NOMO-1 (cell line): ENCODE data around the gene NEXMIF.
"Not testable (repeated sequence)": the region's sequence is repeated elsewhere in the genome, so short reads cannot be mapped to it uniquely, and the experiment has no call there.

Experiments
- DNase-seq, 2 experiments: peaks; one replicate each; lab custom pipeline; 2025; ENCODE audit not compliant: unreplicated experiment in 2 of 2; lab: John Stamatoyannopoulos, UW

NEXMIF gene

GRCh38 chrX:74800062-74800461, 125.2 kb downstream of the NEXMIF start:
- no peak for DNase-seq

- no peak for DNase-seq
These were observed 127.8 kb downstream of the NEXMIF start for GRCh38 chrX:74797338-74797887.

GRCh38 chrX:74788545-74789086, 136.6 kb downstream of the NEXMIF start:
- DNase-seq: no peak

- no peak for DNase-seq
These were observed 140.6 kb downstream of the NEXMIF start for GRCh38 chrX:74784629-74785028.

GRCh38 chrX:74781507-74782034, 143.7 kb downstream of the NEXMIF start:
- no peak for DNase-seq

- no peak for DNase-seq
These were observed 146.1 kb downstream of the NEXMIF start for GRCh38 chrX:74779175-74779574.

- DNase-seq: no peak
These were observed 150.3 kb downstream of the NEXMIF start for GRCh38 chrX:74774988-74775387.

- DNase-seq: no peak
These were observed 188.8 kb downstream of the NEXMIF start for GRCh38 chrX:74736450-74736849.

- DNase-seq: no peak
These were observed 220.0 kb downstream of the NEXMIF start for GRCh38 chrX:74705269-74705668.

GRCh38 chrX:74701343-74701742, 223.9 kb downstream of the NEXMIF start:
- not testable (repeated sequence) for DNase-seq

- DNase-seq: no peak
These were observed 240.8 kb downstream of the NEXMIF start for GRCh38 chrX:74684466-74684865.
